ENCODE data around the gene MAGEH1.

- TF ChIP-seq CTCF (IDR thresholded peaks at IDR 0.05) (no peak), POLR2A (IDR thresholded peaks at IDR 0.05) (no peak)
Observed at GRCh38 chrX:55487143-55487542, 35.2 kb downstream of the MAGEH1 start.

Data from testis (tissue), 2 donors.